Measurements from ENCODE around the gene MRPL21. TPM values are rescaled to one million over a fixed set of nuclear protein-coding genes. Genes with fewer than 3 reads are reported as not detected.

Gene MRPL21
- total and polyA plus RNA-seq, 8 donors, result 17.9 to 42.1 (median 25.4) TPM

GRCh38 chr11:68843703-68844312 is 59.8 kb downstream of the MRPL21 start:
- 4 to 5% methylated on average over 54 of the region's 54 CpGs for WGBS, 2 donors
- H3K27me3 ChIP-seq, result no peaks in the 10 kb centered on the region
- ATAC-seq, result peak; percentile 63 to 77 (median 72)
- peak overlapping the region; percentile 50 to 71 (median 60) for H3K27ac ChIP-seq
- peaks cover 0 to 13% (median 0%) of the 10 kb centered on the region in 3 donors for H3K4me1 ChIP-seq
- no peaks in the 10 kb centered on the region for H3K36me3 ChIP-seq
- peak; percentile 89 to 98 (median 95) for DNase-seq
- no peaks in the 10 kb centered on the region for H3K9me3 ChIP-seq
- TF ChIP-seq CTCF (IDR thresholded peaks at IDR 0.05), result peak; percentile 28 to 68 (median 48)
- intact Hi-C loops (cut with DNase I), result no loop called here
- H3K4me3 ChIP-seq, result peak overlapping the region in 3 of 4 donors; percentile 11 to 64 (median 12)
- no peak for FAIRE-seq

GRCh38 chr11:68843052-68843561 is 60.5 kb downstream of the MRPL21 start:
- H3K4me3 ChIP-seq, result peak overlapping the region in 1 of 4 donors; percentile 64

GRCh38 chr11:68842427-68843051 is 61.1 kb downstream of the MRPL21 start:
- no peak for TF ChIP-seq CTCF (IDR thresholded peaks at IDR 0.05)
- intact Hi-C loops (cut with DNase I), result no loop called here
- no peak for FAIRE-seq
- peak overlapping the region in 1 of 4 donors; percentile 64 for H3K4me3 ChIP-seq
- DNase-seq, result peak in 2 of 6 donors; percentile 50 to 71
- H3K27ac ChIP-seq, result no peak overlapping the region
- H3K4me1 ChIP-seq, result peaks cover 8 to 23% (median 12%) of the 10 kb centered on the region in 3 donors
- WGBS, 2 donors, result 64 to 66% methylated on average over 25 of the region's 25 CpGs
- ATAC-seq, result no peak
- no peaks in the 10 kb centered on the region for H3K27me3 ChIP-seq
- no peaks in the 10 kb centered on the region for H3K36me3 ChIP-seq
- no peaks in the 10 kb centered on the region for H3K9me3 ChIP-seq

More at GRCh38 chr11:68843052-68843561, 60.5 kb downstream of the MRPL21 start:
- H3K36me3 ChIP-seq, result no peaks in the 10 kb centered on the region
- no peak for TF ChIP-seq CTCF (IDR thresholded peaks at IDR 0.05)
- H3K4me1 ChIP-seq, result peaks cover 2 to 18% (median 6%) of the 10 kb centered on the region in 3 donors
- no peaks in the 10 kb centered on the region for H3K27me3 ChIP-seq
- intact Hi-C loops (cut with DNase I), result no loop called here
- no peak for FAIRE-seq
- 45% methylated on average over 23 of the region's 23 CpGs for whole genome bisulfite sequencing, 2 donors
- peak overlapping the region in 3 of 4 donors; percentile 50 to 71 (median 62) for H3K27ac ChIP-seq
- no peak for ATAC-seq
- no peak for DNase-seq
- H3K9me3 ChIP-seq, result no peaks in the 10 kb centered on the region

GRCh38 chr11:68841718-68842426 is 61.8 kb downstream of the MRPL21 start, which contains the start of gene CPT1A:
TSS of gene CPT1A (minus strand) at chr11:68841916. CDS start at chr11:68815474, 26,442 bp downstream.
- H3K4me3 ChIP-seq, result peak within 1 kb of the TSS; percentile 49 to 79 (median 66)
- intact Hi-C loops (cut with DNase I), result no loop called here
- peaks cover 12 to 28% (median 18%) of the 10 kb centered on the region in 3 donors for H3K4me1 ChIP-seq
- H3K36me3 ChIP-seq, result no peaks in the 10 kb centered on the region
- peak; percentile 71 to 91 (median 80) for DNase-seq
- WGBS, 2 donors, result 7 to 13% methylated on average over 45 to 82 of the region's 82 CpGs
- TF ChIP-seq CTCF (IDR thresholded peaks at IDR 0.05), result no peak
- ATAC-seq, result peak; percentile 18 to 55 (median 42)
- no peak for FAIRE-seq
- peak within 1 kb of the TSS; percentile 93 to 99 (median 94) for H3K27ac ChIP-seq
- H3K9me3 ChIP-seq, result no peaks in the 10 kb centered on the region
- H3K27me3 ChIP-seq, result no peaks in the 10 kb centered on the region

Other genes starting within 250 kb of the MRPL21 start
- gene GAL, start 219.3 kb downstream of the MRPL21 start, total RNA-seq, result 1 to 10 TPM in 3 of 6 donors, under 1 TPM in 3; 0.38 to 1.6 (median 0.98) TPM
- 1 to 10 TPM in 1 of 2 donors, under 1 TPM in 1; 0.72 to 6.3 TPM for gene GAL, start 219.3 kb downstream of the MRPL21 start, polyA plus RNA-seq
- gene TESMIN, start 152.3 kb downstream of the MRPL21 start, total RNA-seq, result 1 to 10 TPM; 1.4 to 3.6 (median 1.8) TPM
- 1 to 10 TPM; 1.9 to 2.3 TPM for gene TESMIN, start 152.3 kb downstream of the MRPL21 start, polyA plus RNA-seq
- gene CPT1A, start 61.9 kb downstream of the MRPL21 start, total RNA-seq, result 10 to 100 TPM; 16.9 to 33.7 (median 22.7) TPM
- 10 to 100 TPM in 1 of 2 donors, 1 to 10 TPM in 1; 9.5 to 15.6 TPM for gene CPT1A, start 61.9 kb downstream of the MRPL21 start, polyA plus RNA-seq
- gene IGHMBP2, start 59 bp upstream of the MRPL21 start, total RNA-seq, result 10 to 100 TPM in 3 of 6 donors, 1 to 10 TPM in 3; 8.5 to 13.3 (median 10.7) TPM
- gene IGHMBP2, start 59 bp upstream of the MRPL21 start, polyA plus RNA-seq, result 10 to 100 TPM; 33.0 to 41.3 TPM
- not detected for gene MRGPRD, start 77.2 kb upstream of the MRPL21 start, total RNA-seq
- not detected for gene MRGPRD, start 77.2 kb upstream of the MRPL21 start, polyA plus RNA-seq
- gene MRGPRF, start 109.4 kb upstream of the MRPL21 start, total RNA-seq, result 1 to 10 TPM in 4 of 6 donors, under 1 TPM in 2; 0.37 to 2.5 (median 1.4) TPM
- gene MRGPRF, start 109.4 kb upstream of the MRPL21 start, polyA plus RNA-seq, result 1 to 10 TPM; 4.0 to 4.2 TPM
- 10 to 100 TPM in 1 of 6 donors, 1 to 10 TPM in 5; 5.6 to 10.2 (median 9.0) TPM for gene TPCN2, start 145.1 kb upstream of the MRPL21 start, total RNA-seq
- gene TPCN2, start 145.1 kb upstream of the MRPL21 start, polyA plus RNA-seq, result 10 to 100 TPM; 11.2 to 13.5 TPM